Epithelial cell of proximal tubule (primary cell): Measurements from ENCODE around the gene IFRD2. TPM values are rescaled to one million over a fixed set of nuclear protein-coding genes. Genes with fewer than 3 reads are reported as not detected.
A peak's percentile ranks its signal among the peaks of the same experiment; 100 is the strongest.
"Not testable (repeated sequence)": the region's sequence is repeated elsewhere in the genome, so short reads cannot be mapped to it uniquely, and the experiment has no call there.

Experiments used
- DNase-seq: peaks from one replicate; pipeline ENCODE4 v3.0.0-alpha.2; 2011; ENCODE audit warnings: low read depth
- H3K4me3 ChIP-seq: 2 replicates; pipeline ENCODE4 v1.5.1; 2011; ENCODE audit warnings: low read depth, mild to moderate bottlenecking, low read length
- total RNA-seq: library from RNA; depleted of rRNA; stranded (reverse); fragments of >200 nt; gene quantifications from 2 replicates; pipeline ENCODE4 v1.2.3, GENCODE V29; 2015
- TF ChIP-seq, protein P1 (sequence below): conservative IDR thresholded peaks from 2 replicates; pipeline ENCODE4 v1.5.1; 2012; ENCODE audit warnings: low read depth, mild to moderate bottlenecking, low read length

The IFRD2 gene
- total RNA-seq, 1 donor from 2014 or later, result 76.6 TPM

DNA sequence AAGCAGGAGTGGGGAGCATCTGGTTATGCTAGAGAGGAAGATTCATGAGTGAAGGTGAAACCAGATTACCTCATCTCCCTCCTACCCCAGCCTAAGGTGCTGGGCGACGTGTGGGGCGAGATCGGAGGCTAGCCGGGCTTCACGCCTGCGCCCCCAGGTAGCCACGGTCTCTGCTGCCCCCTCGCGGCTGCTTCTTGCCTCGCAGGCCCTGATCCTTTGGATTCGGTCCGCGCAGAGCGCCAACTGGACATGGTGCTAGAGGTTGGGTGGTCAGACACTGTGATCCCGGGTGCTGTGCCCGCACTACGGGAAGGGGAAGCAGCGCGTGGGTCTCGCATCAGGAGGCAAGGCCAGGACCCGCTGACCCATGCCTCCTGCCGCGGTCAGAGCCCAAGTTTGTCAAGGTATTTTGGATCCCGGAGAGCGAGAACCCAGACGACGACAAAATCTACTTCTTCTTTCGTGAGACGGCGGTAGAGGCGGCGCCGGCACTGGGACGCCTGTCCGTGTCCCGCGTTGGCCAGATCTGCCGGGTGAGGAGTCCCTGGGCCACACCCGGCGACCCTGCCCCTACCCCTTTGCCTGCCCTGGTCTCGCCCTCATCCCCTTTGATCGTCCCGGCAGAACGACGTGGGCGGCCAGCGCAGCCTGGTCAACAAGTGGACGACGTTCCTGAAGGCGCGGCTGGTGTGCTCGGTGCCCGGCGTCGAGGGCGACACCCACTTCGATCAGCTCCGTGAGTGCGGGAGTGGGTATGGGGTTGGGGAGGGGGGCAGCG lies 19.1 kb downstream of the IFRD2 start:
- TF ChIP-seq, protein P1, sequence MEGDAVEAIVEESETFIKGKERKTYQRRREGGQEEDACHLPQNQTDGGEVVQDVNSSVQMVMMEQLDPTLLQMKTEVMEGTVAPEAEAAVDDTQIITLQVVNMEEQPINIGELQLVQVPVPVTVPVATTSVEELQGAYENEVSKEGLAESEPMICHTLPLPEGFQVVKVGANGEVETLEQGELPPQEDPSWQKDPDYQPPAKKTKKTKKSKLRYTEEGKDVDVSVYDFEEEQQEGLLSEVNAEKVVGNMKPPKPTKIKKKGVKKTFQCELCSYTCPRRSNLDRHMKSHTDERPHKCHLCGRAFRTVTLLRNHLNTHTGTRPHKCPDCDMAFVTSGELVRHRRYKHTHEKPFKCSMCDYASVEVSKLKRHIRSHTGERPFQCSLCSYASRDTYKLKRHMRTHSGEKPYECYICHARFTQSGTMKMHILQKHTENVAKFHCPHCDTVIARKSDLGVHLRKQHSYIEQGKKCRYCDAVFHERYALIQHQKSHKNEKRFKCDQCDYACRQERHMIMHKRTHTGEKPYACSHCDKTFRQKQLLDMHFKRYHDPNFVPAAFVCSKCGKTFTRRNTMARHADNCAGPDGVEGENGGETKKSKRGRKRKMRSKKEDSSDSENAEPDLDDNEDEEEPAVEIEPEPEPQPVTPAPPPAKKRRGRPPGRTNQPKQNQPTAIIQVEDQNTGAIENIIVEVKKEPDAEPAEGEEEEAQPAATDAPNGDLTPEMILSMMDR, result peak; percentile 93
- no peak for DNase-seq
- H3K4me3 ChIP-seq, result peak overlapping the region; percentile 32

DNA sequence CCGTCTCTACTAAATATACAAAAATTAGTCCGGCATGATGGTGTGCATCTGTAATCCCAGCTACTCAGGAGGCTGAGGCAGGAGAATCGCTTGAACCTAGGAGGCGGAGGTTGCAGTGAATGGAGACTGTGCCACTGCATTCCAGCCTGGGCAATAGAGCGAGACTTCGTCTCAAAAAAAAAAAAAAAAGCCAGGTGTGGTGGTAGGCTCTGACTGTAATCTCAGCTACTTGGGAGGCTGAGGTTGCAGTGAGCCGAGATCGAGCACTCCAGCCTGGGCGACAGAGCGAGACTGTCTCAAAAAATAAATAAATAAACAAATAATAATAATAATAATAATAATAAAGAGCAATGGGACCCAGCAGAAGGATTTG lies 19.7 kb downstream of the IFRD2 start:
- DNase-seq, H3K4me3 ChIP-seq: not testable (repeated sequence)

DNA sequence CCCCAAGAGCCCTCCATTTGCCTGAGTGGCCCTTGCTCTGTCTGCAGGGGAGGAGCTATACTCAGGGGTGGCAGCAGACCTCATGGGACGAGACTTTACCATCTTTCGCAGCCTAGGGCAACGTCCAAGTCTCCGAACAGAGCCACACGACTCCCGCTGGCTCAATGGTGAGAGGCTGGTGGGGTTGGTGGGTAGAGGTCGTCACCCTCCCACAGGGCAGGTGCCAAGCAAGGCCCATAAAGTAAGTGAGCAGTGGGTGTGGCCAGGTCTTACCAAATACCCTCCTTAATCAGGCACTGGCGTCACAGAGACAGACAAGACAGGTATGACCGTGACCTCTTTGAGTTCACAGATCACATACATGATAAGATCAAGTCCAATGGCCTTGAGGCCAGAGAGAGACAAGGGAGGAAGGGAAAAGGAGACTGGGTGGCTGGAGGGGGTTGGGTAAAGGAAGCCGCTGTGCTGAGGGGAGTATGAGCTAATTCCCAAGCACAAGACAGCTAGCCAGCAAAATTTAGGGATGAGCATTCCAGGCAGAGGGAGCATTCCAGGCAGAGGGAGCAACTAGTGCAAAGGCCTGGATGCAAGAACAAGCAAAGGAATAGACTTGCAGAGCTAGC lies 20.8 kb downstream of the IFRD2 start:
- TF ChIP-seq, protein P1, result no peak
- H3K4me3 ChIP-seq, result no peak overlapping the region

DNA sequence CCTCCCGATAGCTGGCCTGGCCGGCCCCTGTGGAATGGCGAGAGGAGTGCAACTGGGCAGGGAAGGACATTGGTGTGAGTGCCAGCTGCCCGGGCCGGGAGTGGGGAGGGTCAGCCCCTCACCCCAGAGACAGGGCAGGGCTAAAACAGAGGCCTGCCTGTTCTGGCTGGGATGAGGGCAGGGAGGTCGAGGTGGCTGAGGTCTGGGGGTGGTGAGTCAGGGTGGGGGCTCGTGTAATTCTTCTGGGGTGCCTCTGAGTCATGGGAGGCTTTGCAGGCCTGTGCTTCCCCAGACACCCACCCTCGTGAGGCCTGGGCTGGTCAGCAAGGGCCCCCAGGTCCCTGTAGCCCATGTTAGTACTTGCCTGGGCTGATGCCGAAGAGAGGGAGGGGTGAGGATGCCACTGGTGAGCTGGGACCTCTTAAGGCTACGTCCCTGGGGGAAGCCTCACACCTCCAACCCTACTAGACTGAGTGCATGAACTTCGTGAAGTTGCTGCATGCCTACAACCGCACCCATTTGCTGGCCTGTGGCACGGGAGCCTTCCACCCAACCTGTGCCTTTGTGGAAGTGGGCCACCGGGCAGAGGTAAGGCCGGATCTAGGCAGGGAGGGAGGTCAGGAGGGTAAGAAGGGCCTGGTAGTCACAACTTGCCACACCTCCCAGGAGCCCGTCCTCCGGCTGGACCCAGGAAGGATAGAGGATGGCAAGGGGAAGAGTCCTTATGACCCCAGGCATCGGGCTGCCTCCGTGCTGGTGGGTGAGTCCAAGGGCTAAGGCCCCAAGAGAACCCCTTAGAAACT lies 21.6 kb downstream of the IFRD2 start:
- DNase-seq, result no peak
- H3K4me3 ChIP-seq, result peak overlapping the region; percentile 61
- TF ChIP-seq, protein P1, result no peak

More for the DNA sequence above, 20.8 kb downstream of the IFRD2 start:
- DNase-seq, result no peak

DNA sequence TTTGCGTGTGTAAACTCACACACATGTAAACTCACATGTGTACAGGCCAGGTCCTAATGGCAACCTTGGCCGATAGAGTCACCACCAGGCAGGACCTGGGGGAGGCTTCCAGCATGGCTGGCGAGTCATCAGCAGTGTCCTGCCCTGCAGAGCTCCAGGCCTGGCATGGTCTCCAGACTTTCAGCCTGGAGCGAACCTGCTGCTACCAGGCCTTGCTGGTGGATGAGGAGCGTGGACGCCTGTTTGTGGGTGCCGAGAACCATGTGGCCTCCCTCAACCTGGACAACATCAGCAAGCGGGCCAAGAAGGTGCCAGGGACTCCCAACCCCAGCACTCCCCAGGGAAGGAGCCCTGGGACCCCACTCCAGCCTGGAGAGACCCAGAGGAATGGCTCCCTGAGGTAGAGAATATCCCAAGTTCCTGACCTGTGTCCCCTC lies 22.2 kb downstream of the IFRD2 start:
- peak overlapping the region; percentile 61 for H3K4me3 ChIP-seq
- TF ChIP-seq, protein P1, result no peak
- DNase-seq, result no peak

DNA sequence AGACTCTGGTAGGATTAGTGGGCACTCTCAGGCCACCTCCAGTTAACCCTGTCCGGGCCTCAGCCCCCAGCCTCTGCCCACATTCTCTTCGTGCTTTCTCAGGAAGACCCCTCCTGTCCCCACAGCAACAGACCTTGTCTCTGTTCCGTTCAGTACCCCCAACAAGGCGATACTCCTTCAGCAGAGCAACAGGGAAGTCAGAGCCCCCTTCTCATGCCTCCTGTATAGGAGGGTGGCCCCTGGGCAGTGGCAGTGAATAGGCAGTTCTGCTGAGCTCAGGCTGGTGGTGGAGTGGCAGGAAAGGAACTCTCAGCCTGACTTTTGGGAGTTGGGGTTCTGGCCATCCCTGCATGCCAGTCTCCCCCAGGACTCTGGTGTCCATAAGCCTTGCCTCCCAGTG lies 22.8 kb downstream of the IFRD2 start:
- H3K4me3 ChIP-seq, result peak overlapping the region; percentile 61
- TF ChIP-seq, protein P1, result no peak
- DNase-seq, result no peak

DNA sequence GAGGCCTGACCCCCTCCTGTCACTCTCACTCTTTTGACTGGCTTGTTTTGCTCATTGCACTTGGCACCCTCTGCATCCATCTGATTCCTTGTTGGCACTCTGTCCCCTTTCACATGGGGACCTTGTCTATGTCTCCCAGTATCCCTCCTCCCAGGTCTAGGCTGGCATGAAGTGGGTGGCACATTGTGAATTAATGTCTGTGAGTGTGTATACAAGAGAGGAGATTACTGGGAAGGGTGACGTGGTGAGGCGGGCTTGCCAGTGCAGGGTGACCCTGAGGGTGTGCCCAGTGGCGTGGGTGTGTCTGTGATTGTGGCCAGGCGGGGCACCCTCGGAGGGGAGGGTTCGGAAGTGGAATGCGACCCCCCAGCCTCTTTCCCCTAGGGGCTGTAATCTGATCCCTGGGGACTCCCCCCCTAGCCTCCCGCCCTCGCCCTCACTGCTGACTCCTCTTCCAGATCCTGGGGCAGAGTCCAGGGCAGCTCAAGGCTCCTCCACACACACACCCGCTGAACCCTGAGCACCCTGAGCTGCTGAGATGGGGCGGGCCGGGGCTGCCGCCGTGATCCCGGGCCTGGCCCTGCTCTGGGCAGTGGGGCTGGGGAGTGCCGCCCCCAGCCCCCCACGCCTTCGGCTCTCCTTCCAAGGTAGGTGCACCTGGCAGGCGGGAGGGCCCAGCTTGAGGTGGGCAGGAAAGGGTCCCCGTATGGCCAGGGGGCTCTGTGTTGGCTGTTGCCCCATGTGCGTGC lies 23.4 kb downstream of the IFRD2 start, which contains the start of gene SEMA3B:
SEMA3B (plus strand) TSS at position 445 of the 749 bp plus-strand sequence; CDS start at position 539, 94 bp downstream.
- DNase-seq, result no peak
- TF ChIP-seq, protein P1, result no peak
- peak within 1 kb of the TSS; percentile 68 for H3K4me3 ChIP-seq
